ENCODE results near the gene PLCH1.

Gene PLCH1

DNA sequence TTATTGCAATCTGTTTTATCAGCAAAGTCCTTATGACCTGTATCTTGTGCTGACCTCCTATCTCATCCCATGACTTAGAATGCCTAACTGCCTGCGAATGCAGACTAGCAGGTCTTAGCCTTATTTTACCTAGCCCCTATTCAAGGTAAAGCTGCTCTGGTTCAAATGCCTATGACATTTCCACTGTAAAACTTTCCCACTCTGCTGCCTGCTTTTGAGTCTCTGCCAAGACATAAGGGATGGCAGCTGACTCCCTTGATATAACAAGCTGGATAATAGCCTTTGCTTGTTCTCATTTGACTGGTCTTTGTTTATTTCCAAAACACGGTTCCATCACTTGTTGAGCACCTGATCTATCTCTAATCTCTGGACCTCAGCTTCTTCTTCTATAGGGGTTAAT, 319.5 kb downstream of the PLCH1 start:
- TF ChIP-seq CTCF (IDR thresholded peaks at IDR 0.05; ENCODE audit: low read depth, low read length) = no peak
- no peak overlapping the region for H3K4me3 ChIP-seq (ENCODE audit: low read depth, low read length)

DNA sequence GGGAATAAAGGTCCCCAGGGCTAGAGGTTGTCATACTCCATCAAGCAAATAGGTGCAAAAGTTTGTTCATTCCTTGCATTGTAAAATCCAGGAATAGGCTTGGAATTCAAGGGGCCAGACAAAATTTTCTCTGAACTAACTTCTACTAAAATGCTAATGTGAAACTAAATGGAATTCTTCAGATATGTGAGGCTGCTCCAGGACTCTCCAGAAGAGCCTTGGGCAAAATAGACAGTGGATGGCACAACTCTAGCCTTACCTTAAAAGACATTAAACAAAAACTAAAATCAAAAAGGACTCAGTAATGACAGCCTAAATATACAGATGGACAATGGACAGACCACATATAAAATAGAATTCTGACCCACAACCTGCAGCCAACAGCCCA, 320.6 kb downstream of the PLCH1 start:
- no peak for TF ChIP-seq CTCF (IDR thresholded peaks at IDR 0.05; ENCODE audit: low read depth, low read length)

GRCh38 chr3:155423526-155424322, 321.1 kb downstream of the PLCH1 start:
- no peak overlapping the region for H3K4me3 ChIP-seq (ENCODE audit: low read depth, low read length)
- TF ChIP-seq CTCF (IDR thresholded peaks at IDR 0.05; ENCODE audit: low read depth, low read length) = no peak

More for the DNA sequence above, 320.6 kb downstream of the PLCH1 start:
- H3K4me3 ChIP-seq (ENCODE audit: low read depth, low read length) = no peak overlapping the region

DNA sequence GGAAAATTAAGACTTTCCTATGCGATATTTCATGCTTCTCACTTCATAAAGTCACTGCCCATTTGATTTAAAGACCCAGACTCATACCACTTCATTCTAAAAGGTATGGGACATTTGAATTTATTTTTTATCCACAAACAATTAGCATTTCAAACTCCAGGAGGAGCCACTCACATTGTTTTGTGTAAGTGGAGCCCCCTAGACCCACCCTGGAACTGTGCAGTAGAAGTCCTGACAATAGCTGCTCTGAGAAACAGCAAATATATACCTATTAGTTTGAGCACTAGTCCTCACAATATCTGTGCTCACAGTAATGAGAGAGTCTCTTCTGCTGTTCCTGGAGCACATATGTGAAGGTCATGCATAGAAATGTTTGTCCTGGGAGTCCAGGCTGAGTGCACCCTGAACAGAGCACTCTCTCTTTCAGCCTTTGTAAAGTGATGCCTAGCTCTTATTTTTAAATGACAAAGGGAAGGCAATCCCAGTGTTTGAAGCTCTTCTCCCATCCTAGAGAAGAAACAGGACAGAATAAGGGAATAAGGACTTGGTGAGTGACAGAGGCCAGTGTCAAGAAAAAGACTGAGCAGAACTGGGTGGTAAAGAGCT, 323.9 kb downstream of the PLCH1 start:
- TF ChIP-seq CTCF (IDR thresholded peaks at IDR 0.05; ENCODE audit: low read depth, low read length) = no peak
- H3K4me3 ChIP-seq (ENCODE audit: low read depth, low read length) = no peak overlapping the region

DNA sequence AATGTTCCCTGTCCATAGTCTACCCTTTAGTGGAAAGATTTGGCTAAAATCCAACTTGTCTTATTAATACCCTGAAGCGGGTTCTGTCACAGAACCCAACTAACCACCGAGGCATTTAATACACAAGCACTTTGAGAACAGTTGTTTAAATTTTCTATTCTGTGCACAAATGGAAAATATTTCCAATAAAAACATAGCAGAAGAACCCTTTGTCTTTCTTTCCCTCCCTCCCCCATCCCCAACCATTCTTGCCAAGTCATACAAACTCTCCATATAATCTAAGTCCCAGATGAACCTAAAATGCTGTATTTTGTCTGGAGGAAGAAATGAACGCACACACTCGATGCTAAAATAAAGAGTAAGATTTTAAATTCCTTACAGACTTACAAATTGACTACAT, 324.5 kb downstream of the PLCH1 start:
- no peak overlapping the region for H3K4me3 ChIP-seq (ENCODE audit: low read depth, low read length)
- no peak for TF ChIP-seq CTCF (IDR thresholded peaks at IDR 0.05; ENCODE audit: low read depth, low read length)

DNA sequence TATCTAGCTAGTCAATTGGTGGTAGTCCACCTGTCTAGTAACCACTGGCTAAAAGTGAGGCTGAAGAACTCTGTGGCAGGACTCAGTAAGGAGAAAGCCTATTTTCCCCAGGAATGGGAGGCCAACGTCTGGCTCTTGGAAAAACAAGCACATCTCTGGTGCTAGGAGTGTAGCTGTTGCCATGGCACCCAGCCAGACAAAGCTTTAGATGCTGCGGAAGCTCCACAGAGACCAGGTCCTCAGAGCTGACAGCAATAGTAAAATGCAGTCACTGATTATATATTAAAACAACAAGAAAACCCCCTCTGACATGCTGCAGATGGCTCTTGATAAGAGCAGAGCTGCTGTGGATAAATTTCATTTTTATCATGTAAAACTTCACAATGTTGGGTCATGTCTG, 326.5 kb downstream of the PLCH1 start:
- no peak overlapping the region for H3K4me3 ChIP-seq (ENCODE audit: low read depth, low read length)
- TF ChIP-seq CTCF (IDR thresholded peaks at IDR 0.05; ENCODE audit: low read depth, low read length) = no peak

DNA sequence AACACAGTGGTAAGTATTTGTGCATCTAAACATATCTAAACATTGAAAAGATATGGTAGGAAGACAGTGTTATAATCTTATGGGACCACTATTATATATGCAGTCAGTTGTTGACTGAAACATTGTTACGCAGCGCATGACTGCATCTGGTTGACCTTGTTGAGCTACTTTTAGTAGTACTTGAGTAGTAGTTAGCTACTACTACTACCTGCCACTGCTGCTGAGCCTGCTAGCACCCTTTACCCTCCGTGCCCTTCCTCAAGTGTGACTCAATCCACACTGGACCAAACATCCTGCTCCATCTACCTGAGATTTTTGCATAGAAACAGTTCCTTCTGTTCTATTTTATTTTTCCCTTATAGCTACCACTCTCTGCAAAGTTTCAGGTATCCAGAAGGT, 327.8 kb downstream of the PLCH1 start:
- TF ChIP-seq CTCF (IDR thresholded peaks at IDR 0.05; ENCODE audit: low read depth, low read length) = no peak
- no peak overlapping the region for H3K4me3 ChIP-seq (ENCODE audit: low read depth, low read length)

All from WI38 (cell line).